Right atrium auricular region (tissue), 2 donors: ENCODE results near the gene SYCP3. TPM values are rescaled to one million over a fixed set of nuclear protein-coding genes. Genes with fewer than 3 reads are reported as not detected.

Experiments used
- DNase-seq: peaks from one replicate; pipeline ENCODE4 v3.0.0-alpha.2; 2019; ENCODE audit warnings: low spot score
- H3K27ac ChIP-seq, 2 donors: fragments of 200-600 bp; sonication (generic); 1 replicate in 1 of 2; 2 replicates in 1 of 2; pipeline ENCODE4 v1.5.1; 2016 to 2019
- H3K27me3 ChIP-seq, 2 donors: fragments of 200-600 bp; sonication (generic); one replicate each; pipeline versions ENCODE4 v1.5.1 to v1.6.0; 2017 to 2019
- H3K36me3 ChIP-seq: fragments of 200-600 bp; sonication (generic); one replicate; pipeline ENCODE4 v1.5.1; 2016
- H3K4me1 ChIP-seq, 2 donors: fragments of 200-600 bp; sonication (generic); one replicate each; pipeline versions ENCODE4 v1.5.1 to v1.6.0; 2017 to 2019
- H3K4me3 ChIP-seq, 2 donors: fragments of 200-600 bp; sonication (generic); 1 replicate in 1 of 2; 2 replicates in 1 of 2; pipeline ENCODE4 v1.5.1; 2017 to 2019; ENCODE audit warnings: mild to moderate bottlenecking in 1 of 2, moderate library complexity in 1 of 2
- H3K9me3 ChIP-seq, 2 donors: fragments of 200-600 bp; sonication (generic); one replicate each; pipeline ENCODE4 v1.5.1; 2019
- total RNA-seq, 2 donors: library from RNA; depleted of rRNA; stranded (reverse); fragments of >200 nt; gene quantifications; one replicate each; pipeline ENCODE4 v1.1.0, GENCODE V29; 2016
- TF ChIP-seq, protein P1 (sequence below), 2 donors: fragments of 200-600 bp; sonication (generic); IDR thresholded peaks; one replicate each; pipeline ENCODE4 v1.5.1; 2019; ENCODE audit warnings: antibody characterized with exemption in 2 of 2

SYCP3 gene
- total RNA-seq, result not detected

DNA sequence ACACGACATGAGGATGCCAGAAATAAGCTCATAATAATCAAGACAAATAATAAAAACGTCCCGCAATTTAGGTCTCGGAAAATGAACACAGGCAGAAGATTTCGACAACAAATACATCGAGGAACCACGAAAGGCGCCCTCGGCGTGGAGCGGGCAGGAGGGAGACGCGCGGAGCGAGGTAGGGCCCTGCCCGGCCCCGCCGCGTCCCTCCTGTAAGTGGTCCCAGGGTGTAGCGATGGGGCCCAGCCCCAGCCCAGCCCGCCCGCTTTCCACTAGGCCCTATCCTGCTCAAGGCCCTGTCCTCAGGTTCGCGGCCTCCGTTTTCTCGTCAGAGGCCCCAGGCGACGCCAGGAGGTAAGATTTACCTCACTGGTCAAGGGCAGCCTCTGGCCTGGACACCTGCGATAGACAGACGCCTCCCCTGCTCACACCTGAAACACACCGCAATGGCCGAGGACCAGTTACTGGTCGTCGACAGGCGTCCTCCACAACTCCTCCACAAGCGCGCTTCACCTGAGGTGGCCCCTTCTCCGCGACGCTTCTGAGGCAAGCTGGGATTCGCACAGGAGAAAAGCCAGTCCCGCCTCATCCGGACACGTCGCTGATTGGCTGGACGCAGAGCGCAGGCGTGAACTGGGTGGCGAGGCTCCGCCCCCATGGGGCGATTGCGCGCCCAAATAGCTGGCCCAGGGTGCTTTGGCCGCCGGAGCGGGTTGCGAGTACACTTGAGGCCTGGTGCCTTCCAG is at the start of gene SYCP3:
Gene SYCP3 (minus strand): TSS at position 543 of the 746 bp plus-strand sequence. CDS start 1,527 bp downstream, outside the sequence.
- TF ChIP-seq, protein P1, sequence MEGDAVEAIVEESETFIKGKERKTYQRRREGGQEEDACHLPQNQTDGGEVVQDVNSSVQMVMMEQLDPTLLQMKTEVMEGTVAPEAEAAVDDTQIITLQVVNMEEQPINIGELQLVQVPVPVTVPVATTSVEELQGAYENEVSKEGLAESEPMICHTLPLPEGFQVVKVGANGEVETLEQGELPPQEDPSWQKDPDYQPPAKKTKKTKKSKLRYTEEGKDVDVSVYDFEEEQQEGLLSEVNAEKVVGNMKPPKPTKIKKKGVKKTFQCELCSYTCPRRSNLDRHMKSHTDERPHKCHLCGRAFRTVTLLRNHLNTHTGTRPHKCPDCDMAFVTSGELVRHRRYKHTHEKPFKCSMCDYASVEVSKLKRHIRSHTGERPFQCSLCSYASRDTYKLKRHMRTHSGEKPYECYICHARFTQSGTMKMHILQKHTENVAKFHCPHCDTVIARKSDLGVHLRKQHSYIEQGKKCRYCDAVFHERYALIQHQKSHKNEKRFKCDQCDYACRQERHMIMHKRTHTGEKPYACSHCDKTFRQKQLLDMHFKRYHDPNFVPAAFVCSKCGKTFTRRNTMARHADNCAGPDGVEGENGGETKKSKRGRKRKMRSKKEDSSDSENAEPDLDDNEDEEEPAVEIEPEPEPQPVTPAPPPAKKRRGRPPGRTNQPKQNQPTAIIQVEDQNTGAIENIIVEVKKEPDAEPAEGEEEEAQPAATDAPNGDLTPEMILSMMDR (IDR thresholded peaks at IDR 0.05), result no peak
- DNase-seq, result no peak

GRCh38 chr12:101785671-101786070 is 46.4 kb upstream of the SYCP3 start:
- Histone ChIP-seq H3K27ac (no peak overlapping the region), H3K9me3 (no peaks in the 10 kb centered on the region), H3K36me3 (peaks cover 8% of the 10 kb centered on the region), H3K4me1 (peaks cover 0 to 4% of the 10 kb centered on the region in 2 donors), H3K27me3 (no peaks in the 10 kb centered on the region), H3K4me3 (no peak overlapping the region)
- no peak for DNase-seq
- TF ChIP-seq, protein P1 (IDR thresholded peaks at IDR 0.05), result no peak

More for the DNA sequence above, at the start of gene SYCP3:
- H3K4me3 ChIP-seq, result no peak within 1 kb of the TSS
- H3K9me3 ChIP-seq, result no peaks in the 10 kb centered on the region
- no peaks in the 10 kb centered on the region for H3K27me3 ChIP-seq
- peaks cover 56% of the 10 kb centered on the region for H3K36me3 ChIP-seq
- no peak within 1 kb of the TSS for H3K27ac ChIP-seq
- H3K4me1 ChIP-seq, result no peaks in the 10 kb centered on the region

DNA sequence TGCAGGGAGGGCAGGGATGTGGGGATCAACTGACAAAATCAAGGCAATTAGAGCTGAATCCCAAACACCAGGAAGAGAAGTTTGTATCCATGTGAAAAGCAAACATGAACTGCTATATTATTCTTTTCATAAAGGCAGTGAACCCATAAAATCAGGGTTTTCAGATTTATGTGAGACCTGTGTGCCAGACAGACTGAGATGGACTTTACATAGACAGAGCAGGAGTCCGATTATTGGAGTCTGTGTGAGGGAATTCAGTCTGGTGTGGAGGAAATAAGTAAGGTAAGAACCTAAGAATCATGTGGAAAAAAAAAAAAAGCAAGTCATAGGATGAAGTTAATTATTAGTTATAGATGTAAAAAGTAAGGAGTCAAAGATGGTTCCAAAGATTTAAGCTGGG is 45.1 kb upstream of the SYCP3 start:
- Histone ChIP-seq H3K4me1 (peaks cover 0 to 4% of the 10 kb centered on the region in 2 donors), H3K4me3 (no peak overlapping the region), H3K9me3 (no peaks in the 10 kb centered on the region), H3K27ac (no peak overlapping the region), H3K36me3 (no peaks in the 10 kb centered on the region), H3K27me3 (no peaks in the 10 kb centered on the region)
- no peak for DNase-seq
- TF ChIP-seq, protein P1 (IDR thresholded peaks at IDR 0.05), result no peak

GRCh38 chr12:101783838-101784237 is 44.6 kb upstream of the SYCP3 start:
- Histone ChIP-seq H3K36me3 (no peaks in the 10 kb centered on the region), H3K4me1 (peaks cover 0 to 4% of the 10 kb centered on the region in 2 donors)
- TF ChIP-seq, protein P1 (IDR thresholded peaks at IDR 0.05), result no peak

GRCh38 chr12:101783150-101783549 is 43.9 kb upstream of the SYCP3 start:
- TF ChIP-seq, protein P1 (IDR thresholded peaks at IDR 0.05), result no peak
- no peak for DNase-seq
- Histone ChIP-seq H3K36me3 (no peaks in the 10 kb centered on the region), H3K27ac (no peak overlapping the region), H3K9me3 (no peaks in the 10 kb centered on the region), H3K4me1 (peaks cover 0 to 8% of the 10 kb centered on the region in 2 donors), H3K4me3 (no peak overlapping the region), H3K27me3 (no peaks in the 10 kb centered on the region)

More at GRCh38 chr12:101783838-101784237, 44.6 kb upstream of the SYCP3 start:
- Histone ChIP-seq H3K9me3 (no peaks in the 10 kb centered on the region), H3K27ac (no peak overlapping the region), H3K4me3 (no peak overlapping the region), H3K27me3 (no peaks in the 10 kb centered on the region)
- DNase-seq, result no peak
